HG02642 (cell line): ENCODE data around the gene BUD23.
"Not testable (repeated sequence)": the region's sequence is repeated elsewhere in the genome, so short reads cannot be mapped to it uniquely, and the experiment has no call there.

Experiments used
- ATAC-seq: cut with Tn5 transposase; IDR thresholded peaks from one replicate; pipeline ENCODE4 v1.9.1; 2021; ENCODE audit warnings: mild to moderate bottlenecking; ENCODE audit not compliant: unreplicated experiment, poor library complexity

The BUD23 gene

GRCh38 chr7:73699370-73700068 lies 16.1 kb downstream of the BUD23 start:
- ATAC-seq: no peak

GRCh38 chr7:73700069-73700423 lies 16.6 kb downstream of the BUD23 start:
- no peak for ATAC-seq

- no peak for ATAC-seq
These were observed 17.3 kb downstream of the BUD23 start for GRCh38 chr7:73700581-73701134.

- ATAC-seq: no peak
These were observed 18.1 kb downstream of the BUD23 start for GRCh38 chr7:73701357-73701995.

- ATAC-seq: no peak
These were observed 18.8 kb downstream of the BUD23 start for GRCh38 chr7:73702226-73702625.

- ATAC-seq: no peak
These were observed 19.3 kb downstream of the BUD23 start for GRCh38 chr7:73702665-73703064.

- no peak for ATAC-seq
These were observed 19.8 kb downstream of the BUD23 start for GRCh38 chr7:73703225-73703624.

GRCh38 chr7:73703757-73704639 lies 20.6 kb downstream of the BUD23 start:
- ATAC-seq: no peak

- no peak for ATAC-seq
These were observed 21.5 kb downstream of the BUD23 start for GRCh38 chr7:73704640-73705550.

GRCh38 chr7:73705551-73705920 lies 22.1 kb downstream of the BUD23 start:
- ATAC-seq: no peak

GRCh38 chr7:73706126-73707044 lies 23.0 kb downstream of the BUD23 start:
- no peak for ATAC-seq

GRCh38 chr7:73707045-73707631 lies 23.7 kb downstream of the BUD23 start:
- no peak for ATAC-seq

GRCh38 chr7:73708961-73709549 lies 25.7 kb downstream of the BUD23 start:
- ATAC-seq: no peak

- no peak for ATAC-seq
These were observed 29.4 kb downstream of the BUD23 start for GRCh38 chr7:73712773-73713172.

GRCh38 chr7:73713319-73713718 lies 29.9 kb downstream of the BUD23 start:
- not testable (repeated sequence) for ATAC-seq

GRCh38 chr7:73715648-73716317 lies 32.4 kb downstream of the BUD23 start:
- no peak for ATAC-seq

- no peak for ATAC-seq
These were observed 33.0 kb downstream of the BUD23 start for GRCh38 chr7:73716318-73716890.
